WTC11 (cell line): ENCODE data around the gene TRAF7. TPM values are rescaled to one million over a fixed set of nuclear protein-coding genes. Genes with fewer than 3 reads are reported as not detected.
A peak's percentile ranks its signal among the peaks of the same experiment; 100 is the strongest.

Experiments
- AFF4 ChIP-seq: sonication (generic); formaldehyde crosslinking; IDR thresholded peaks from 2 replicates; pipeline ENCODE4 v1.8.1; 2023; ENCODE audit warnings: mild to moderate bottlenecking, missing genetic modification reagents, borderline replicate concordance
- ATF3 ChIP-seq: sonication (generic); formaldehyde crosslinking; conservative IDR thresholded peaks from 2 replicates; pipeline ENCODE4 v1.8.1; 2022; ENCODE audit warnings: mild to moderate bottlenecking, missing genetic modification reagents
- CBFB ChIP-seq: sonication (generic); formaldehyde crosslinking; IDR thresholded peaks from 2 replicates; pipeline ENCODE4 v1.8.1; 2022; ENCODE audit warnings: mild to moderate bottlenecking, low read depth, missing genetic modification reagents
- E2F5 ChIP-seq: sonication (generic); formaldehyde crosslinking; IDR thresholded peaks from 2 replicates; pipeline ENCODE4 v1.8.1; 2022; ENCODE audit warnings: mild to moderate bottlenecking, moderate library complexity, missing genetic modification reagents
- ELF4 ChIP-seq: sonication (generic); formaldehyde crosslinking; IDR thresholded peaks from 2 replicates; pipeline ENCODE4 v1.8.1; 2022; ENCODE audit warnings: low read depth, mild to moderate bottlenecking, moderate library complexity, missing genetic modification reagents
- ERG ChIP-seq: fragments of 250-450 bp; sonication (Bioruptor Pico); IDR thresholded peaks from 2 replicates; pipeline ENCODE4 v1.8.0; 2021; ENCODE audit warnings: mild to moderate bottlenecking
- ESRRA ChIP-seq: sonication (generic); formaldehyde crosslinking; IDR thresholded peaks from 2 replicates; pipeline ENCODE4 v1.8.1; 2022; ENCODE audit warnings: mild to moderate bottlenecking, missing genetic modification reagents, borderline replicate concordance
- IRF1 ChIP-seq: sonication (generic); formaldehyde crosslinking; IDR thresholded peaks from 2 replicates; pipeline ENCODE4 v1.8.0; 2023; ENCODE audit warnings: missing genetic modification reagents
- IRF2 ChIP-seq: sonication (generic); formaldehyde crosslinking; IDR thresholded peaks from 2 replicates; pipeline ENCODE4 v1.8.0; 2022; ENCODE audit warnings: low read depth, missing genetic modification reagents, borderline replicate concordance
- JAZF1 ChIP-seq: fragments of 250-450 bp; sonication (Bioruptor Pico); IDR thresholded peaks from 2 replicates; pipeline ENCODE4 v1.9.0; 2021; ENCODE audit warnings: moderate library complexity, mild to moderate bottlenecking, inconsistent platforms
- JUN ChIP-seq: sonication (generic); formaldehyde crosslinking; IDR thresholded peaks from 2 replicates; pipeline ENCODE4 v1.8.0; 2023; ENCODE audit warnings: mild to moderate bottlenecking, missing genetic modification reagents
- KAT7 ChIP-seq: sonication (generic); formaldehyde crosslinking; IDR thresholded peaks from 2 replicates; pipeline ENCODE4 v1.8.1; 2023; ENCODE audit warnings: missing genetic modification reagents, mild to moderate bottlenecking, borderline replicate concordance
- MLX ChIP-seq: sonication (generic); formaldehyde crosslinking; IDR thresholded peaks from 2 replicates; pipeline ENCODE4 v1.8.1; 2023; ENCODE audit warnings: mild to moderate bottlenecking, missing genetic modification reagents, moderate library complexity
- NR1H2 ChIP-seq: sonication (generic); formaldehyde crosslinking; IDR thresholded peaks from 2 replicates; pipeline ENCODE4 v1.9.0; 2021; ENCODE audit warnings: mild to moderate bottlenecking, moderate library complexity, missing genetic modification reagents
- NR2C2 ChIP-seq: sonication (generic); formaldehyde crosslinking; IDR thresholded peaks from 2 replicates; pipeline ENCODE4 v1.8.0; 2022; ENCODE audit warnings: mild to moderate bottlenecking, missing genetic modification reagents
- NR3C1 ChIP-seq: sonication (generic); formaldehyde crosslinking; conservative IDR thresholded peaks from 2 replicates; pipeline ENCODE4 v1.8.1; 2023; ENCODE audit warnings: low read depth, mild to moderate bottlenecking, missing genetic modification reagents
- PRDM15 ChIP-seq: sonication (generic); formaldehyde crosslinking; IDR thresholded peaks from 2 replicates; pipeline ENCODE4 v1.8.0; 2022; ENCODE audit warnings: missing genetic modification reagents
- SMAD3 ChIP-seq: sonication (generic); formaldehyde crosslinking; IDR thresholded peaks from 2 replicates; pipeline ENCODE4 v1.8.0; 2022; ENCODE audit warnings: missing genetic modification reagents, mild to moderate bottlenecking, borderline replicate concordance
- SOX15 ChIP-seq: fragments of 250-450 bp; sonication (Bioruptor Pico); IDR thresholded peaks from 2 replicates; pipeline ENCODE4 v1.9.0; 2021; ENCODE audit warnings: mild to moderate bottlenecking
- ZBTB21 ChIP-seq: sonication (generic); formaldehyde crosslinking; IDR thresholded peaks from 2 replicates; pipeline ENCODE4 v1.8.1; 2023; ENCODE audit warnings: mild to moderate bottlenecking, missing genetic modification reagents, borderline replicate concordance
- ZNF219 ChIP-seq: sonication (generic); formaldehyde crosslinking; IDR thresholded peaks from 2 replicates; pipeline ENCODE4 v1.8.0; 2023; ENCODE audit warnings: missing genetic modification reagents, mild to moderate bottlenecking, borderline replicate concordance
- ZNF232 ChIP-seq: sonication (generic); formaldehyde crosslinking; IDR thresholded peaks from 2 replicates; pipeline ENCODE4 v1.8.0; 2022; ENCODE audit warnings: mild to moderate bottlenecking, missing genetic modification reagents
- ZNF396 ChIP-seq: fragments of 250-450 bp; sonication (Bioruptor Pico); IDR thresholded peaks from 2 replicates; pipeline ENCODE4 v1.8.0; 2021; ENCODE audit warnings: mild to moderate bottlenecking, moderate library complexity, borderline replicate concordance
- ZNF416 ChIP-seq: fragments of 250-450 bp; sonication (Bioruptor Pico); IDR thresholded peaks from 2 replicates; pipeline ENCODE4 v1.9.0; 2021; ENCODE audit warnings: mild to moderate bottlenecking, inconsistent platforms
- ZNF671 ChIP-seq: fragments of 250-450 bp; sonication (Bioruptor Pico); IDR thresholded peaks from 2 replicates; pipeline ENCODE4 v1.8.0; 2021; ENCODE audit warnings: mild to moderate bottlenecking
- ZSCAN18 ChIP-seq: fragments of 250-450 bp; sonication (Bioruptor Pico); IDR thresholded peaks from 2 replicates; pipeline ENCODE4 v2.1.2; 2022; ENCODE audit warnings: mild to moderate bottlenecking, moderate library complexity
- total RNA-seq: library from RNA; stranded (reverse); gene quantifications from 3 replicates; pipeline ENCODE4 v1.2.3, GENCODE V29; 2021

TRAF7 gene
- total RNA-seq, 1 experiment from 2014 or later, result 148 TPM

GRCh38 chr16:2210386-2211365, 55.1 kb downstream of the TRAF7 start, which contains the start of gene BRICD5 (continued):
- TF ChIP-seq AFF4 (CRISPR knock-in tag) (no peak), E2F5 (CRISPR knock-in tag) (peak; percentile 24; the same call in 1 of the 2 replicates), ZNF232 (CRISPR knock-in tag) (peak; percentile 82), PRDM15 (no peak), IRF1 (CRISPR knock-in tag) (0 out of 2 replicates have a peak, but pooled peaks have one; percentile 15), ZNF396 (CRISPR knock-in tag) (no peak), ESRRA (CRISPR knock-in tag) (no peak), ZNF671 (CRISPR knock-in tag) (no peak), ELF4 (no peak), SMAD3 (peak; percentile 41; the same call in 1 of the 2 replicates), ZBTB21 (CRISPR knock-in tag) (no peak), IRF2 (CRISPR knock-in tag) (no peak), NR1H2 (no peak), SOX15 (CRISPR knock-in tag) (no peak), ZNF416 (CRISPR knock-in tag) (no peak), KAT7 (CRISPR knock-in tag) (no peak), ZNF219 (CRISPR knock-in tag) (no peak; the same call in 1 of the 2 replicates), MLX (CRISPR knock-in tag) (no peak), JAZF1 (CRISPR knock-in tag) (no peak), JUN (CRISPR knock-in tag) (no peak), ERG (CRISPR knock-in tag) (no peak), ZSCAN18 (CRISPR knock-in tag) (no peak), ATF3 (CRISPR knock-in tag) (no peak), NR3C1 (no peak), NR2C2 (CRISPR knock-in tag) (no peak), CBFB (CRISPR knock-in tag) (no peak)
